ENCODE data around the gene USP37. TPM values are rescaled to one million over a fixed set of nuclear protein-coding genes. Genes with fewer than 3 reads are reported as not detected.

USP37 gene
- total and polyA plus RNA-seq, 2 of the 13 experiments (the other 11 are each of a cell fraction or from before 2014, with no cell fraction given), result 6.5 to 30.6 TPM

GRCh38 chr2:218583983-218584850 lies 16.1 kb upstream of the USP37 start (continued):
- TF ChIP-seq ATF6 (CRISPR knock-in tag; conservative IDR thresholded peaks at IDR 0.05) (no peak), JUNB (CRISPR knock-in tag; IDR thresholded peaks at IDR 0.05; ENCODE audit: borderline replicate concordance) (no peak), MYNN (CRISPR knock-in tag; IDR thresholded peaks at IDR 0.05; ENCODE audit: low read depth) (no peak), IRF1 (CRISPR knock-in tag; IDR thresholded peaks at IDR 0.05; ENCODE audit: low read depth) (no peak), NBN (conservative IDR thresholded peaks at IDR 0.05) (no peak), NR2C2 (CRISPR knock-in tag; IDR thresholded peaks at IDR 0.05; ENCODE audit: borderline replicate concordance) (no peak), ZNF770 (CRISPR knock-in tag; IDR thresholded peaks at IDR 0.05) (no peak), MLLT10 (CRISPR knock-in tag; IDR thresholded peaks at IDR 0.05) (no peak), ARHGAP35 (CRISPR knock-in tag; IDR thresholded peaks at IDR 0.05; ENCODE audit: borderline replicate concordance) (no peak), ATF7 (IDR thresholded peaks at IDR 0.05) (no peak), ATF7 (CRISPR knock-in tag; IDR thresholded peaks at IDR 0.05) (no peak), CTCF (CRISPR knock-in tag; IDR thresholded peaks at IDR 0.05) (peak; percentile 22; the same call in 1 of the 2 replicates), YEATS4 (CRISPR knock-in tag; IDR thresholded peaks at IDR 0.05; ENCODE audit: borderline replicate concordance) (no peak), PRDM4 (CRISPR knock-in tag; IDR thresholded peaks at IDR 0.05; ENCODE audit: borderline replicate concordance) (no peak), ZNF3 (CRISPR knock-in tag; IDR thresholded peaks at IDR 0.05) (no peak), ZBTB49 (CRISPR knock-in tag; IDR thresholded peaks at IDR 0.05; ENCODE audit: borderline replicate concordance) (no peak), CEBPB (IDR thresholded peaks at IDR 0.05; ENCODE audit: borderline replicate concordance, low read depth, low read length) (no peak)

Measured in HepG2 (cell line).